ENCODE results near the gene PGM2L1.

DNA sequence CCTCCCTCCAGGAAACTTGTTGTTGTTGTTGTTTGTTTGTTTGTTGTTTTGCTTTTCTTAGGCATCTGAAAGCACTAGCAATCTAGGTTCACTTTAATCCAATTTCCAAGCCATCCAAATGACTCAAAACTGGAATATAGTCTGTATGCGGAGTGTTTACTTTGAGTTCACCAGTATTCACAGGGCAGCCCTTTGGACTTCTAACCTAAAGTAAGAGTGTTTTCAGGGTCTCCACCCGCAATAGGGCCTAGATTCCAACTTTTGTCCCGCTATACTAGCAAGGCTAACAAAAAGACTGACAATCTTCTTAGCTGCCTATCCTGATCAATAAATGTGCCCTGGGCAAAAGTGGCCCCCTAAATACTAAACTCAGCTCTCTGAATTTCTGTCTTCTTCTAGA, 13.6 kb downstream of the PGM2L1 start:
- TF ChIP-seq POLR2A (IDR thresholded peaks at IDR 0.05; ENCODE audit: low read depth, low read length) (no peak), POLR2AphosphoS5 (IDR thresholded peaks at IDR 0.05; ENCODE audit: low read depth, low read length) (no peak), TAF1 (IDR thresholded peaks at IDR 0.05; ENCODE audit: borderline replicate concordance, low read depth, low read length) (no peak)

Data from GM12892 (cell line).